HG03571 (cell line): Measurements from ENCODE around the gene CMYA5.

Source experiments
- ATAC-seq: cut with Tn5 transposase; IDR thresholded peaks from one replicate; pipeline ENCODE4 v1.9.1; 2021; ENCODE audit not compliant: unreplicated experiment

The CMYA5 gene

GRCh38 chr5:79793304-79793703, 103.7 kb downstream of the CMYA5 start:
- ATAC-seq: no peak

- ATAC-seq: no peak
Observed at GRCh38 chr5:79793722-79794121, 104.1 kb downstream of the CMYA5 start.

GRCh38 chr5:79794347-79794746, 104.7 kb downstream of the CMYA5 start:
- no peak for ATAC-seq

DNA sequence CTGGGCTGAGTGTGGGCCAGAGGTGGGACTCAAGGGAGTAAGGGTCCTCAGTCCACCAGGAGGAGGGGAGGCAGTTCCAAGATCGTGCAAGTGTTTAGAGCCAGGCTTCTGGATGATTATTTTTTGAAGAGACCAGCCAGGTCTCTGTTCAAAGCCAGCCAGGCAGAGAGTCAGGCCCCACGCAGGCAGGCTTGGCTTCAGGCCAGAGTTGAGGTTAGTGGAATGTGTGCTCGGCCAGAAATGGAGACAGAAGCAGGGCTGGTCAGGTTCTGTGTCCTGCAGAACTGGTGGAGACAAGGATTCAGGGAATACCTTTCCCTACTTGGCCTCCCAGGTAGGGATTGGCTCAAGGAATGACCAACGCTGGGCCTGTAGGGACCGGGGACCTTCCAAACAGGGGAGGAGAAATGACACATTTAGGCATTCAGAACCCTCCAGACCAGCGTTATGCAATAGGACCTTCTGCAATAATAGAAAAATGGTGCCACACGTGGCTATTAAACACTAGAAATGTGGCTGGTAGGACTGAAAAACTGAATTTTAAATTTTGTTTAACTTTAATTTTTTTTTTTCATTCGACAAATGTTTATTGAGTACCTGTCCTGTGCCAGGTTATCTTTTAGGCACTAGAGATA, 106.2 kb downstream of the CMYA5 start:
- no peak for ATAC-seq

GRCh38 chr5:79798893-79799590, 109.4 kb downstream of the CMYA5 start:
- ATAC-seq: no peak

DNA sequence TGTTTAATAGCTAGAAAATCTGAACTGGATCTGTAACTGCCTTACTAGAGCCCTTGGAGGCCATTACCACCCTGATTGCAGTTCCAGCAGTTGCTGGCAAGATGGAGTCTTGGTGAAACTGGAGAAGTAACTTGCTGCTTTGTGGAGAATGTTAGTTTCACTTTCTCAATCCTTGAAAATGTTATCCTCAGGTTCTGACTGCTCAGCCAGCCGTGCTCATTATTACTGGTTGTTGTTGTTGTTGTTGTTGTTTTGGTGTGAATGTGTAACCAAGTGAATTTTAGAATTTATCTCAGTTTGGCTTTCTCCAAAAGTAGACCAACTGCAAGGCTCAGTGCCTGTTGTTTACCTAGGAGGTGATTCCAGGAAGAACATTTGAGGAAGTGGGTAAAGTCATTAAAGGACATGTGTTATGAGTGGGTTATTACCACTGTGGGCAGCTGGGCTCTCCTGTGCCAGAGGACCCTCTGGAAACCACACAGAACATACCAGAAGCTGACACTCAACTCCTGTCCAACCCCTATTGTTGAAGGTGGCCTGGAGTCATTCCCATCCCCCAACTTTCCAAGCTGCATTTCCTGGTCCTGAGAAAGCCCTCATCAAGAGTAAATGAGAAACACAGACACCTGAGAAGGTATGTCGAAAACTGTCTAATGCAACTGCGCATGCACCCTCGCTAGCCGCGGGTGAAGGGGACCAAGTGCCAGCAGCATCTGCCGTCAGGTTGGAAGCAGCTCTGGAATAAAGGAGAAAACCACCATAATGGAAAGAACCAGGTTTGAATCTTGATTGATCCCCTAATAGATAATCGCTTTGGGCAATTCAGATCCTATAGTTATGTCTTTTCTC, 111.6 kb downstream of the CMYA5 start:
- no peak for ATAC-seq

DNA sequence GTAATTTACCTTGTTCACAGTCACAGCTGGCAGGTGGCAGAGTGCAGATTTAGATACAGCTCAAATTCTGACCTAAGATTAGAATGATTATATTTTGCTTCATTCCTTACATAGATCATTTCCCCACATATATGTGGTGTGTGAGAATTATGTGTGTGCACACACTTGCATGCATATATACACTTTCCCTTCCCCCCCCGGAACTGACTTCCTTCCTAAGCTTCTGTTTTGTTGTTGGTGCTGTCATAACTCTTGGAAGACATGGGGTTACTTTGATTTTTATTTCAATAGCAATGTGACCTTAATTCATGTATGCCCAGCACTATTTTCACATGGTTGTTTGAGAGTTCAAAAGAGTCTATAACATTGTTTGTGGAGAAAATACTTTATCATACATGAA, 112.8 kb downstream of the CMYA5 start:
- no peak for ATAC-seq

DNA sequence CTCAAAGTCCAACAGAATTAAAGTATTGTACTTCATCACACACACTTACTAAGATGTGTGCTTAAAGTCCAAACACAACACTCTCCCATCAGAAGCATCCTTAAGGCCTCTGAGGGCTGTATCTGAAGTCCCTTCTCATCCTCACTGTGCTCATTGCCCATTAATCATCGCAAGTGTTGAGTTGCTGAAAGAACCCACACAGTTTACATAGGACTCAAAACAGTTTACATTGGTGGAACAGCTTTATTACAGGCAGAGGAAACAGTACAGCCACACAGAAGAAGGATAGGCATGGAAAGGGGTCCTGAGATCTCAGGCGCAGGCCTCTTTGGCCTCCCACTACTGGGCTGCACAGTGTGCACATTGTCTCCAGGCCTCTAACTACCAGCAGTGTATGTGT, 113.4 kb downstream of the CMYA5 start:
- ATAC-seq: no peak

DNA sequence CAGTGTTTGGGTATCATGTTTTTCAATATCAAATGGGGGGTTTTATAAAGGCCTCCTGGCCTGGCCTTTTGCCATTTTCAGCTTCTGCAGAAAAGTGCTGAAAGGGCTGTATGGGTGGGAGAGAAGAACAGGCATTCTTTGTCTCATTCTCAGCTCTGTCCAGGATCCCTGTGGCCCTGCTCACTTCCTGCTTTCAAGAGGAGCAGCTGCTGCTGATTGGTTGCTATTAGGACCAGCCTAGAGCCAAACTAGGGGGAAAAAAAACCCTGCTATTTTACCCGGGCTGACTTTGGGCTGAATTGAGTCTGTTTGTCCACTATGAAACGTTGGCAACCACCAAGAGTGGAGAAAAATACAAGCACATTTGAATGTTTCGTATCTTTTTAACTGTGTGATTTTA, 117.1 kb downstream of the CMYA5 start:
- ATAC-seq: no peak

DNA sequence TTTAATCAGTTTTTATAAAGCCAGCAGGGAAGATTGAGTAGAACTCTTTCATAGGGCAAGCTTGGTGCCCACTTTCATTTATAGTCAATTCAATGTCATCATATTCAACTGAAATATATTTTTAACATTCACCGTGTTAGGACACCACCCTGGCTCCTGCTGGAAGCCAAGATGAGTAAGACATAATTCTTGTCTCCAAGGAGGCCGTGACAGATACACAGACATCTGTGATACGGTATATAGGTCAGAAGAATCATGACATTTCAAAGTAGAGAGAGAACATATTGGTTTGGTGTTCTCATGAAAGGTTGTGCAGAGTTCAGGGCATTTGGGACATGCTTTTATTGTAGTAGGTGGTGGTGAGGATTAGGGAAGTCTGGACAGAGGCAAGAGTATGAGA, 120.1 kb downstream of the CMYA5 start:
- ATAC-seq: no peak

DNA sequence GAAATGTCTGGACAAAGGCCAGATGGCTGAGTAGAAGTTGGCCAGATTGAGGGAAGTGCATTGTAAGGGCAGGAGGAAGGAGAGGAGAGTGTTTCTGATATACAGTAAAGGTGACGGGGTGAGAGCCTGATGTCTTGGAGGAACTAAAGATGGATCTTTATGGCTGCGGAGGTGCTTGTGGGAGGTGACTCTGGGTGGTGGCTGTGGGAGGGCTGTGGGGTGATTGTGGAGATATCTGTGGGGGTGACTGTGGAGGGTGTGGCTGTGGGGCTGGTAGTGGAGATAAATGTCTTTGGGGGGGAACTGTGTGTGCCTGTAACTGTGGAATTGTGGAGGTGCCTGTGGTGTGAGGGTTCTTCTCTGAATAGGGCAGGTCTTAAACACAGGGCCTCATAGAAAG, 121.4 kb downstream of the CMYA5 start:
- no peak for ATAC-seq

- no peak for ATAC-seq
Observed at GRCh38 chr5:79811904-79812303, 122.3 kb downstream of the CMYA5 start.

- ATAC-seq: no peak
Observed at GRCh38 chr5:79814699-79815098, 125.1 kb downstream of the CMYA5 start.

GRCh38 chr5:79816014-79816413, 126.4 kb downstream of the CMYA5 start:
- ATAC-seq: no peak

DNA sequence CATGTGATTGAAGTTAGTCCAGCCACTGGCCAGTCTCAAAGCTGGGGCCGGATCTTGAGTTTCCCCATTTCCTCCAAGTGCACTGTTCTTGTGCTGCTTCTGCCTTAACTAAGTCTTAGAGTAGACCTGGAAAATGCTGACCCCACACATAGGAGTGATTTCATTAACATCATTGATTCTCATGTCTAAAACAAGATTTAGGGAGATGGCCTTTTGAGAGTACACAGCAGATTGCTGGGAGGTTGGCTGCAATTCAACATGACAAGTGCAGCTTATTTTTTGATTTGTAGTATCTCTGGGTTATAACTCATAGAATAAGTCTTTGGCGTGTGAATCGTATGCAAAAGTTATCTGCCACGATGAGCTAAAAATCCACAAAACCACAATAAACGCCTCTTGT, 131.0 kb downstream of the CMYA5 start:
- no peak for ATAC-seq

DNA sequence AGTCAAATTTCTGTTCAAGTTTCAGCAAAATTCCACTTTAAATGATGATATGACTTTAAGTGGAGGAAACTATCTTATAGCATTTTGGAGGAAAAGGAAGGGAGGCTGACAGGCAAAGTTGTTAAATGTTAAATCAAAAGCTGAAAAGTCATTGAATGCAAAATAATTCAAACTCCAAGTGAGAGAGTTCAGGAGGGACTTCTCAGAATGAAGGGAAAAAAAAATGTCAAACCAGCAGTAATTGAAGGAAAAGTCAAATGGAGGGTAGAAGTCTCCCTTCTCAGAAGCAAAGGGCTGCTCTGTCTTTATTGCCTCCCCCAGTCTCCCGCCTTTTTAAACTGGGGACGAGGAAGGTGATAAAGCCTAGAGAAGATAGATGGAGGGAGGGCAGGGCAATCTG, 134.8 kb downstream of the CMYA5 start:
- ATAC-seq: no peak

- no peak for ATAC-seq
Observed at GRCh38 chr5:79825802-79826201, 136.2 kb downstream of the CMYA5 start.

DNA sequence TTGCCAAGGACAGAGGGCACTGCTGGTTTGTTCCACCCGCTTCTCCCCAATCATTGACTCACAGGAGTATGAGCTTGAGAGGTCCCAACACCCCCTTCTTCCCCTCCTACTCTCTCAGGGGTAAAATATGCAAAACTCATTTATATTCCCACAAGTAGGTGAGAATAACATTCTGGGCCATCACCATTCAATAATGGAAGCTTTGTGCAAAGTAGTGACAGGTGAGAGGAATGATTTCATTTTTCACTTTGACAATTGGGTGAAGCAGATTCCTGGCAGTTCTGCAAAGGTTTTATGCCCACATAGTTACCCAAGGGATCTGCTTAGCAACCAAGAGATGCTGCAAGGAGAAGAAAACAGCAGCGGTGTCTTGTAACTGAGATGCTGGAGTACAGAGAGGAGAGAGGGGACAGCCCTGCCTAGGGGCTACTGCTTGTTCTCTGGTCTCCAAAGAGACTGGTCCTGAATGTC, 137.6 kb downstream of the CMYA5 start:
- ATAC-seq: no peak

DNA sequence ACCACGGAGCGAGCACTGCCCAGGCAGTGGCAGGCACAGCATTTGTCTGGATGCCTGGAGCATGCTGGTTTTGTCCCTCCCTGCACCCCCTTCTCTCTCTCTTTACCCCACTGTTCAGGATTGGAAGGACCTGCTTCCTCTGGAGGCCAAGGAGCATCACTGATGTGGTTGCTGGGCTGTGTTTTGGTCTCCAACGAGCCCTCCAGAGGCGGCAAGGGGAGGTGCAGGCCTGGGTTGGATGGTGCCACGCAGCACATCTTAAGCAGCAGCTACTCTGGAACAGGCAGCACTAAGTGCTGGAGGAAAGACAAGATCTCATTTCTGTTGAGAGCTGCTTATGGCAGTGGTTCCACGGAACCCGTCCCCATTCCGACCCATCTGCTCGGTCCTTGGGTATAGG, 139.6 kb downstream of the CMYA5 start:
- ATAC-seq: no peak

- no peak for ATAC-seq
Observed at GRCh38 chr5:79831381-79832309, 142.0 kb downstream of the CMYA5 start.

GRCh38 chr5:79832911-79833310, 143.3 kb downstream of the CMYA5 start:
- no peak for ATAC-seq
